B cell (primary cell): ENCODE results near the gene USP37.

Experiments
- EZH2 ChIP-seq: IDR thresholded peaks from 2 replicates; pipeline ENCODE4 v1.6.1; 2012; ENCODE audit warnings: borderline replicate concordance, low read depth, mild to moderate bottlenecking, moderate library complexity, low read length; ENCODE audit not compliant: insufficient read depth, poor library complexity, severe bottlenecking
- TF ChIP-seq, protein P1 (sequence below): fragments of 200-600 bp; IDR thresholded peaks from one replicate; pipeline ENCODE4 v1.8.0; 2022; ENCODE audit warnings: antibody characterized with exemption, mild to moderate bottlenecking

DNA sequence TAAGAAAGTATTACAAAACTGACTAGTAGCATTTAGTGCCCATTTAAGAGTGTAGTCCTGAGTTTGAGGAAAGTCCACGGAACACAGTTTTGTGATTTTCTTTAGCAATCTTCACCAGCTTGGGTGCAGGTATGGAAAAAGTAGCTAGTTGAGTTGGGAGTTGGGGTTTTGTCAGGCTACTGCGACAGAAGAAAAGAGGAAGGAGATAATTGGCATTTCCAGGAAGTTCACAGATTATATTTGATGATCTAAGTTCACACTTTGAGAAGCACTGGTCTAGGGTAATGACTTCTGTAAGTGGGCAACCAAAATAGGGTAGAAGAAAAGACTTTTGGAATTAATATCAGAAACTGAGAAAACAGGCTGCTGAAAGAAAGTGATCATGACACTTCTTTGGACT is 97.1 kb downstream of the USP37 start:
- TF ChIP-seq, protein P1, sequence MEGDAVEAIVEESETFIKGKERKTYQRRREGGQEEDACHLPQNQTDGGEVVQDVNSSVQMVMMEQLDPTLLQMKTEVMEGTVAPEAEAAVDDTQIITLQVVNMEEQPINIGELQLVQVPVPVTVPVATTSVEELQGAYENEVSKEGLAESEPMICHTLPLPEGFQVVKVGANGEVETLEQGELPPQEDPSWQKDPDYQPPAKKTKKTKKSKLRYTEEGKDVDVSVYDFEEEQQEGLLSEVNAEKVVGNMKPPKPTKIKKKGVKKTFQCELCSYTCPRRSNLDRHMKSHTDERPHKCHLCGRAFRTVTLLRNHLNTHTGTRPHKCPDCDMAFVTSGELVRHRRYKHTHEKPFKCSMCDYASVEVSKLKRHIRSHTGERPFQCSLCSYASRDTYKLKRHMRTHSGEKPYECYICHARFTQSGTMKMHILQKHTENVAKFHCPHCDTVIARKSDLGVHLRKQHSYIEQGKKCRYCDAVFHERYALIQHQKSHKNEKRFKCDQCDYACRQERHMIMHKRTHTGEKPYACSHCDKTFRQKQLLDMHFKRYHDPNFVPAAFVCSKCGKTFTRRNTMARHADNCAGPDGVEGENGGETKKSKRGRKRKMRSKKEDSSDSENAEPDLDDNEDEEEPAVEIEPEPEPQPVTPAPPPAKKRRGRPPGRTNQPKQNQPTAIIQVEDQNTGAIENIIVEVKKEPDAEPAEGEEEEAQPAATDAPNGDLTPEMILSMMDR: no peak
- no peak for TF ChIP-seq EZH2
